Aorta (tissue), 5 donors: ENCODE measurements around the gene FAM76B. TPM values are rescaled to one million over a fixed set of nuclear protein-coding genes. Genes with fewer than 3 reads are reported as not detected.

Experiments
- ATAC-seq: fragments of 200-7000 bp; cut with Tn5 transposase; one replicate; pipeline ENCODE4 v1.9.1; 2022; ENCODE audit warnings: moderate library complexity; ENCODE audit not compliant: low FRiP score
- DNase-seq, 2 donors: peaks; one replicate each; pipeline ENCODE4 v3.0.0-alpha.2; 2020
- H3K27ac ChIP-seq, 2 donors: one replicate each; pipeline ENCODE4 v1.5.1; 2013; ENCODE audit warnings: low read length in 2 of 2, mild to moderate bottlenecking in 2 of 2, moderate library complexity in 2 of 2, control low read depth in 1 of 2, inconsistent platforms in 1 of 2, low read depth in 1 of 2
- H3K27me3 ChIP-seq, 2 donors: one replicate each; pipeline ENCODE4 v1.6.1; 2013; ENCODE audit warnings: control low read depth in 1 of 2, low read length in 1 of 2, mild to moderate bottlenecking in 1 of 2, moderate library complexity in 1 of 2; ENCODE audit not compliant: insufficient read depth in 2 of 2, control insufficient read depth in 1 of 2
- H3K36me3 ChIP-seq, 2 donors: one replicate each; pipeline ENCODE4 v1.6.1; 2013; ENCODE audit warnings: control low read depth in 1 of 2, low read length in 1 of 2, mild to moderate bottlenecking in 1 of 2; ENCODE audit not compliant: insufficient read depth in 2 of 2, control insufficient read depth in 1 of 2
- H3K4me1 ChIP-seq, 2 donors: one replicate each; pipeline ENCODE4 v1.6.1; 2013; ENCODE audit warnings: low read length in 2 of 2, control low read depth in 1 of 2, mild to moderate bottlenecking in 1 of 2, moderate library complexity in 1 of 2; ENCODE audit not compliant: insufficient read depth in 2 of 2, control insufficient read depth in 1 of 2
- H3K4me3 ChIP-seq, 2 donors: one replicate each; pipeline ENCODE4 v1.5.1; 2013; ENCODE audit warnings: low read length in 2 of 2, control low read depth in 1 of 2, mild to moderate bottlenecking in 1 of 2
- H3K9me3 ChIP-seq: one replicate; pipeline ENCODE4 v1.6.1; 2013; ENCODE audit warnings: mild to moderate bottlenecking, low read length; ENCODE audit not compliant: control insufficient read depth
- whole genome bisulfite sequencing, 2 donors: extraction: QIAGEN DNeasy Blood & Tissue Kit; methylation state at CpG; one replicate each; pipeline ENCODE4 v1.1.7; 2013; 5-methylcytosine and 5-hydroxymethylcytosine counted together
- intact Hi-C, 2 donors: fragments of 100-400 bp; cut with DNase I; formaldehyde crosslinking; loops; one replicate each; pipeline versions ENCODE4 v1.14.2 to v1.15.0; 2022
- polyA plus RNA-seq, 2 donors: library from polyadenylated mRNA; stranded (reverse); fragments of 200-250 nt; gene quantifications; one replicate each; pipeline ENCODE4 v1.2.3, GENCODE V29; 2013
- total RNA-seq, 2 donors: library from RNA; stranded (reverse); fragmentation: NEBNext Ultra II Directional; extraction: Animal tissue kit (Norgen Biotek cat#: 25700); gene quantifications; one replicate each; pipeline ENCODE4 v1.2.1, GENCODE V29; 2021
- donor health status: healthy with polysubstance abuse.
- donor health status: Bipolar disorder and iron deficiency.
- donor health status: DM: no; HTN: no; CAD: no.
- donor health status: DM: no; HTN: no; CAD: no.
- donor health status: DM: yes; HTN: yes; CAD: no.

Gene FAM76B
- total and polyA plus RNA-seq, 4 donors, result 6.9 to 33.4 (median 22.4) TPM

DNA sequence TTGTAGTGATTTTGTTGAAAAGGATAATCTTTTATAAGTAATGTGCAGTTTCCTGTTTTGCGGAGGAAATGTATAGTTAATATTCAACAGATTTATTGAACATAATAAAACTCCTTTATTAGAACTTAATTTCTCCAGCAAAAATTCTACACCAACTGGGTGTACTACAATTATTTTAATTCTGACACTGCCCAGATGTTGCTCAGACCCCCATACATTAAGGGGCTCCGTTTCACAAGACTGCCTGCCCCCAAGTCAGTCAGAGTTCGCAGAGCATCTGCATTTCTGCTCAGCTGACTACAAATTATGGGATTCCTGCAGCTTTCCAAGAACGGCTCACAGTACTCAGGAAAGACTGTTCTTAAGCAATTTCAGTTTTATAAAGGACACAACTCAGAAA is 6.9 kb upstream of the FAM76B start:
- intact Hi-C loops, result no loop called here
- no peak for ATAC-seq
- no peak for DNase-seq
- Histone ChIP-seq H3K27me3 (no peaks in the 10 kb centered on the region), H3K4me3 (no peak overlapping the region), H3K36me3 (peaks cover 0 to 4% of the 10 kb centered on the region in 2 donors), H3K9me3 (no peaks in the 10 kb centered on the region), H3K27ac (no peak overlapping the region), H3K4me1 (no peaks in the 10 kb centered on the region)
- WGBS, 2 donors, result 73 to 79% methylated on average over 4 of the region's 4 CpGs

DNA sequence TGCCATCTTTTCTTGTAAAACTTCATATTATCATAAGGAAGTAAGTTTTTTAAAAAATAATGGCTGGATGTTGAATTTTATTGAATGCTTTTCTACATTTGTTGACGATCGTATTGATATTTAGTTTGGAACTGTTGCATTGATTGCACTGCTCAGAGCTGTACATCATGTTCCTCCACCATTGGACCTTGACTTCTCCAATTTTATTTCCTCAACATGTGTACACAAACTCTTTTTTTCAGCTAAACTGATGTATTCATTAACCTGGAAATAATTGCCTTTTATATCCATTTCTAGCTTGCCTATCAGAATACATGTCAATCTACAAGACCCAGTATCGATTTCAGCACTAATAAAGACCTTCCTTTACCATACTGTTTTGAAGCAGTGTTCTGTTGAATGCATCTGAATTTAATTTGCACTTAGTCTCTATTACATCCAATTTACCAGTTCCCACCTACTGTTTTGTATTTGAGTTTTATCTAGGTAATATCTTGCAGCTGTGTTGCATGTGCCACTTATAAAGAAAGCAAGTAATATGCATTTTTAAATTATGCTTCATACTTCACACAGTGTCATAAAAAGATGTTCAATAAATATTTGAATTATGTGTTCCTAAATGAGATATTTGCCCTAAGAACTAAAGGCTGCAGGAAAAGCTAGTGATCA is 6.2 kb upstream of the FAM76B start:
- intact Hi-C loops, result no loop called here
- DNase-seq (no peak), ATAC-seq (no peak)
- H3K4me3 ChIP-seq, result no peak overlapping the region
- peaks cover 0 to 4% of the 10 kb centered on the region in 2 donors for H3K36me3 ChIP-seq
- no peaks in the 10 kb centered on the region for H3K9me3 ChIP-seq
- H3K27ac ChIP-seq, result no peak overlapping the region
- 83 to 94% methylated on average over 3 of the region's 3 CpGs for WGBS, 2 donors
- H3K4me1 ChIP-seq, result no peaks in the 10 kb centered on the region
- H3K27me3 ChIP-seq, result no peaks in the 10 kb centered on the region

DNA sequence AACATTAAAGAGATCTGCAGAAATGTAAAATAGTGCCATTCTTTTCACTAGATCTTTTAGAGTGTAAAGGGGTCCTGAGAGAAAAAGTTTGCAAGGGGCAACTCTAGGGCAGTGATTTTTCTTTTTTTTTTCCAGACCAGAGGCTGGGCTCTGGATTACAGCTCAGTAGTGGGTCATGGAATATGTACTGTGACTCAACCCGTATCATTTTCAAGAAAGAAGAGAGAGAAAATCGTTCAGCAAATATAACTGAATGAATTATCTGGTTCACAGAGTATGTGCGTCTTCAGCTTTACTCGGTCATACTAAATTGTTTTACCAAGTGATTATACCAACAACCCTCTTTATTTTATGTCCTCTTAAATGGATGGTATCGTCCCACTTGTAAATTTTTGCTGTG is 4.5 kb upstream of the FAM76B start:
- no peak for DNase-seq

DNA sequence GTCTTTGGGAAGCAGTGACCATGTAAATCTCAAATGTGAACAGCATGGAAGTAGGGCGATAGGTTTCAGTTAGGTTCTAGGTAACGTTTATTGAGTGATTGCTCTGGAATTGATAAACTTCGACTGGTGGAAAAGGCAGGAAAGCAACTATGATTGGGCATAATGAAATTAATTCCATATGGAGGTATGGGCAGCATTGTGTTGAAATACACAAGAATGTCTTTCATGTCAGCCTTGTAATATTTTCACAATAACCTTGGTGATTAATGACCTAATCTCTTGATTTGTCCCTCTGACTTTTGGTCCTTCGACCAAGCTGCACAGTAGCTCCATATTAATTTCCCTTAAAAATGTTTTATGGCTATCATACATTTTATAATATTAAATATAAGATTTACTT is 3.5 kb upstream of the FAM76B start:
- ATAC-seq (no peak), DNase-seq (no peak)
- no peak overlapping the region for H3K4me3 ChIP-seq
- H3K9me3 ChIP-seq, result no peaks in the 10 kb centered on the region
- peaks cover 0 to 2% of the 10 kb centered on the region in 2 donors for H3K4me1 ChIP-seq
- intact Hi-C loops, result no loop called here
- no peaks in the 10 kb centered on the region for H3K27me3 ChIP-seq
- H3K27ac ChIP-seq, result no peak overlapping the region
- WGBS, 2 donors, result 91 to 92% methylated on average over 4 of the region's 4 CpGs
- no peaks in the 10 kb centered on the region for H3K36me3 ChIP-seq

More for the DNA sequence above, 4.5 kb upstream of the FAM76B start:
- no peaks in the 10 kb centered on the region for H3K9me3 ChIP-seq
- 92 to 94% methylated on average over 5 of the region's 5 CpGs for WGBS, 2 donors
- no peak overlapping the region for H3K4me3 ChIP-seq
- no peaks in the 10 kb centered on the region for H3K4me1 ChIP-seq
- ATAC-seq, result no peak
- no peak overlapping the region for H3K27ac ChIP-seq
- H3K36me3 ChIP-seq, result no peaks in the 10 kb centered on the region
- intact Hi-C loops, result no loop called here
- no peaks in the 10 kb centered on the region for H3K27me3 ChIP-seq

DNA sequence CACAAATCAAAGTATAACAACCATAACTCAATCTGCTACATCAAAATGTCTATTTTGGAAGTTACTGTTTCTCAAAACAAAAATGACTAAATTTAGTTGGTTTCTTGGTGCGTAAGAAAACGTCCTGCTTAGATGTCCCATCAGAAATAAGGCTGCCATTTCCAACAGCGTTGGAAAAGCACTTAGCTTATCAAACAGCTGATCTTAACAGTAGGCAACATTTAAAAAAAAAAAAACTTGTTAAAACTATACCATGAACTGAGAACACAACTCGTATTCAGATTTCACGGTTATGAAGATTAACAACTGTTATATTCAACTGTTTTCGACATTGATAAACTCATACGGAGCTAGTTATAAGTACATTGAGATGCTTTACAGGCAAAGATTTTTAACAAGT is 3.1 kb upstream of the FAM76B start:
- Histone ChIP-seq H3K4me3 (no peak overlapping the region), H3K36me3 (no peaks in the 10 kb centered on the region), H3K4me1 (peaks cover 0 to 2% of the 10 kb centered on the region in 2 donors), H3K9me3 (no peaks in the 10 kb centered on the region), H3K27me3 (no peaks in the 10 kb centered on the region), H3K27ac (no peak overlapping the region)
- DNase-seq, result no peak
- intact Hi-C loops, result no loop called here
- no peak for ATAC-seq
- 88% methylated on average over 7 of the region's 7 CpGs for WGBS, 2 donors

DNA sequence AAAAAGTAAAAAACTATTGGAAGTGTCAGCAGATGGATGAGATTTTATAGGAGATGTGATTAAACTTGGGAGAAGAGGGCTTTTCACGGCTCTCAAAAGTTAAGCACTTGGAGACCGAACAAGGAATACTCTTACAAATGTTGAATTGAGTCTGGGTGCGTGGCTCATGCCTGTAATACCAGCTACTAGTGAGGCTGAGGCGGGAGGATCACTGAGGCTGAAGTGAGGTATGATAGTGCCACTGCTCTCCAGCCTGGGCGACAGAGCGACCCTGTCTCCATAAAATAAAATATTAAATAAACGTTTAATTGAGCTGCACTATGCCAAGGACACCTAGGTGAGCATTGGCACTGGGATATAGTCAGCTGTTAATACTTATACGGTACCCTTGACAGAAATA is 2.6 kb upstream of the FAM76B start:
- Histone ChIP-seq H3K4me3 (no peak overlapping the region), H3K36me3 (no peaks in the 10 kb centered on the region), H3K4me1 (peaks cover 0 to 2% of the 10 kb centered on the region in 2 donors), H3K9me3 (no peaks in the 10 kb centered on the region), H3K27me3 (no peaks in the 10 kb centered on the region), H3K27ac (no peak overlapping the region)
- 90 to 94% methylated on average over 8 of the region's 8 CpGs for WGBS, 2 donors
- no peak for DNase-seq
- no peak for ATAC-seq
- intact Hi-C loops, result no loop called here

DNA sequence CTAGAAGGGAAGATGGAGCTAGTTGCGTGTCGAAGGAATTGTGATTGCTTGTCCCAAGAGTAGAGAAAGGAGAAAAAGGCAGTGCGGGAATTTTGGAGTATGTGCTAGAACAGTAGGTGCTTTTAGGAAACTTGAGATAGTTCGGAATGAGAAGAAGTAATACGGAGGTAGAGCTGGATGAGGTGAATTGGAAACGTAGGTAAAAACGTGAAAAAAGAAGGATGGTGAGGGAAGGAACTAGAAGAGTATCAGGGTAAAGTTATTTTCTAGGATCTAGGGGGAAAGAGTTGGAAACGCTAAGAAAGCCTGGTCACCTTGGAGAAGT is 2.1 kb upstream of the FAM76B start:
- Histone ChIP-seq H3K4me1 (peaks cover 0 to 2% of the 10 kb centered on the region in 2 donors), H3K27ac (no peak overlapping the region), H3K4me3 (peak overlapping the region; percentile 56 to 79), H3K9me3 (no peaks in the 10 kb centered on the region), H3K27me3 (no peaks in the 10 kb centered on the region), H3K36me3 (no peaks in the 10 kb centered on the region)
- DNase-seq, result no peak
- intact Hi-C loops, result no loop called here
- 42 to 56% methylated on average over 8 of the region's 8 CpGs for WGBS, 2 donors
- ATAC-seq, result no peak

DNA sequence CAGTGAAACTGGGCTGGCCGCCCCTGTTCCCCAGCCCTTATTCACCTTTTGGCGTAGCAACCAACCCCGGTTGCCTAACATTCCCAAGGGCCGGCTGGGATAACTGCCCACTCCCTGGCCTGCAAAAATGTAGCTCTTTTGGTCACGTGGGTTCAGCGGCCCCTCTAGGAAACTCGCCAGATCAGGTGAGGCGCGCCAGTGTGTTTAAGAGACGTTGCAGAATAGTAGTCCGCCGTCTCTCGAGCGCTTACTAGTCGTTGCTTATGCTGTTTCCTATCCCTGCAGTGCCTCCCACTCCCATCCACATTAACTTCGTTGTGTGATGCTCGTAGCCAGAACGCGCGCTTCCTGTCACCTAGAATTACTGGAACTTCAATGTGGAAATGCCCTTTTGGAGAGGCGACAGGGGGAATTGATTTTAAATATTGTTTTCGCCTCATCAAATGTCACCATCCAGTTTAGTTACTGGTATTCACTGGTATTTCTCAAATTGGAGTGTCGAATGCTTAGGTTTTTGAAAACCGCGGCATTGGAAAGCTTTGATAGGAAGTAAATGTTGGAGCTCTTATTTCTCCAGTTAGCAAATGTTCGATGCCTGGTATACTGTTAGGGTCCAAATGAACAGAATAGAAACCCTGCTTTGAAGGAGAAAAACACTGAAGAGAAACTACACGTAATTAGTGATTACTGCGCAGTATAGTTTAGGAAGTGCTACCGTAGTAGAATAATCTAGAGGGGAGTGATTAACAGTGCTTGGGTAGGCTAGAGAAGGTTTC is 1.5 kb upstream of the FAM76B start:
- Histone ChIP-seq H3K27me3 (no peaks in the 10 kb centered on the region), H3K27ac (peak overlapping the region in 1 of 2 donors; percentile 93), H3K4me1 (peaks cover 0 to 2% of the 10 kb centered on the region in 2 donors), H3K36me3 (no peaks in the 10 kb centered on the region), H3K9me3 (no peaks in the 10 kb centered on the region), H3K4me3 (peak overlapping the region; percentile 56 to 79)
- intact Hi-C loops, result no loop called here
- ATAC-seq (peak; percentile 1), DNase-seq (peak; percentile 74 to 83)
- 4 to 6% methylated on average over 29 of the region's 29 CpGs for WGBS, 2 donors
